SK-N-SH treated with all-trans-retinoic acid at 6 μM for 48 hours (cell line): ENCODE results near the gene ASTN1.

ENCODE experiments used
- ATAC-seq: fragments of 200-7000 bp; cut with Tn5 transposase; 3 replicates; pipeline ENCODE4 v1.9.1; 2020; ENCODE audit warnings: mild to moderate bottlenecking, moderate library complexity
- ARNTL ChIP-seq: fragments of 450-650 bp; formaldehyde crosslinking; IDR thresholded peaks from 2 replicates; pipeline ENCODE4 v1.5.0; 2020; ENCODE audit warnings: low read depth, mild to moderate bottlenecking, moderate library complexity, borderline replicate concordance
- BACH2 ChIP-seq: fragments of 250-450 bp; sonication (Bioruptor Pico); IDR thresholded peaks from 2 replicates; pipeline ENCODE4 v1.9.0; 2021; ENCODE audit warnings: mild to moderate bottlenecking, borderline replicate concordance
- CSRNP3 ChIP-seq: fragments of 250-450 bp; sonication (Bioruptor Pico); IDR thresholded peaks from 2 replicates; pipeline ENCODE4 v1.5.1; 2021; ENCODE audit warnings: mild to moderate bottlenecking, moderate library complexity
- ESRRG ChIP-seq: fragments of 250-450 bp; sonication (Bioruptor Pico); IDR thresholded peaks from 2 replicates; pipeline ENCODE4 v1.6.1; 2021; ENCODE audit warnings: mild to moderate bottlenecking
- GLIS3 ChIP-seq: fragments of 250-450 bp; sonication (Bioruptor Pico); IDR thresholded peaks from 2 replicates; pipeline ENCODE4 v1.5.0; 2020; ENCODE audit warnings: mild to moderate bottlenecking, moderate library complexity
- ISL1 ChIP-seq: fragments of 250-450 bp; sonication (Bioruptor Pico); IDR thresholded peaks from 2 replicates; pipeline ENCODE4 v2.1.2; 2022; ENCODE audit warnings: mild to moderate bottlenecking, moderate library complexity
- OSR1 ChIP-seq: fragments of 250-450 bp; sonication (Bioruptor Pico); IDR thresholded peaks from 2 replicates; pipeline ENCODE4 v1.8.0; 2022; ENCODE audit warnings: moderate library complexity, mild to moderate bottlenecking, inconsistent platforms
- PATZ1 ChIP-seq: fragments of 250-450 bp; sonication (Bioruptor Pico); IDR thresholded peaks from 2 replicates; pipeline ENCODE4 v1.8.0; 2020; ENCODE audit warnings: mild to moderate bottlenecking, moderate library complexity, borderline replicate concordance
- POU6F1 ChIP-seq: fragments of 250-450 bp; sonication (Bioruptor Pico); IDR thresholded peaks from 2 replicates; pipeline ENCODE4 v1.8.0; 2021; ENCODE audit warnings: low read depth, mild to moderate bottlenecking, moderate library complexity, borderline replicate concordance
- RARB ChIP-seq: fragments of 250-450 bp; sonication (Bioruptor Pico); IDR thresholded peaks from 2 replicates; pipeline ENCODE4 v1.8.0; 2021; ENCODE audit warnings: mild to moderate bottlenecking, moderate library complexity
- TCF4 ChIP-seq: fragments of 250-450 bp; sonication (Bioruptor Pico); IDR thresholded peaks from 2 replicates; pipeline ENCODE4 v1.8.0; 2021; ENCODE audit warnings: mild to moderate bottlenecking, moderate library complexity, borderline replicate concordance
- TOX ChIP-seq: fragments of 250-450 bp; sonication (Bioruptor Pico); IDR thresholded peaks from 2 replicates; pipeline ENCODE4 v1.8.0; 2021; ENCODE audit warnings: mild to moderate bottlenecking, moderate library complexity, borderline replicate concordance
- TSHZ2 ChIP-seq: fragments of 250-450 bp; sonication (Bioruptor Pico); IDR thresholded peaks from 2 replicates; pipeline ENCODE4 v1.5.0; 2020; ENCODE audit warnings: mild to moderate bottlenecking, moderate library complexity
- ZC3H10 ChIP-seq: fragments of 250-450 bp; sonication (Bioruptor Pico); IDR thresholded peaks from 2 replicates; pipeline ENCODE4 v1.5.1; 2021; ENCODE audit warnings: mild to moderate bottlenecking, moderate library complexity
- ZFP3 ChIP-seq: fragments of 250-450 bp; sonication (Bioruptor Pico); IDR thresholded peaks from 2 replicates; pipeline ENCODE4 v1.5.0; 2020; ENCODE audit warnings: mild to moderate bottlenecking, moderate library complexity
- ZFP30 ChIP-seq: fragments of 450-650 bp; formaldehyde crosslinking; IDR thresholded peaks from 2 replicates; pipeline ENCODE4 v1.5.0; 2022; ENCODE audit warnings: mild to moderate bottlenecking, moderate library complexity
- ZNF565 ChIP-seq: fragments of 450-650 bp; formaldehyde crosslinking; conservative IDR thresholded peaks from 2 replicates; pipeline ENCODE4 v1.5.0; 2020; ENCODE audit warnings: low read depth, mild to moderate bottlenecking, moderate library complexity
- ZNF70 ChIP-seq: fragments of 450-650 bp; formaldehyde crosslinking; IDR thresholded peaks from 2 replicates; pipeline ENCODE4 v1.5.0; 2020; ENCODE audit warnings: mild to moderate bottlenecking, moderate library complexity
- ZNF8 ChIP-seq: fragments of 450-650 bp; formaldehyde crosslinking; IDR thresholded peaks from 2 replicates; pipeline ENCODE4 v1.5.0; 2020; ENCODE audit warnings: mild to moderate bottlenecking, moderate library complexity

The ASTN1 gene

GRCh38 chr1:177164380-177165068 is at the start of gene ASTN1:
TSS of gene ASTN1 (minus strand) at chr1:177164712. CDS start at chr1:177164676, 36 bp downstream.
- TF ChIP-seq POU6F1 (CRISPR knock-in tag) (no peak), GLIS3 (CRISPR knock-in tag) (no peak), CSRNP3 (CRISPR knock-in tag) (no peak), ZFP30 (CRISPR knock-in tag) (no peak), PATZ1 (no peak), ARNTL (no peak), ZFP3 (CRISPR knock-in tag) (no peak), TCF4 (CRISPR knock-in tag) (no peak), RARB (CRISPR knock-in tag) (no peak)
- peak; percentile 51 for ATAC-seq

- ATAC-seq = no peak
- TF ChIP-seq ZNF8 (no peak), ISL1 (no peak), TOX (CRISPR knock-in tag) (no peak), POU6F1 (CRISPR knock-in tag) (no peak), TCF4 (CRISPR knock-in tag) (no peak), ESRRG (CRISPR knock-in tag) (no peak), BACH2 (CRISPR knock-in tag) (no peak), GLIS3 (CRISPR knock-in tag) (no peak), ZNF565 (no peak), ZC3H10 (CRISPR knock-in tag) (no peak), ARNTL (no peak), OSR1 (CRISPR knock-in tag) (no peak), PATZ1 (no peak), ZFP3 (CRISPR knock-in tag) (no peak), TSHZ2 (CRISPR knock-in tag) (no peak), ZFP30 (CRISPR knock-in tag) (no peak)
Observed at GRCh38 chr1:177211231-177211630, 46.7 kb upstream of the ASTN1 start.

- no peak for ATAC-seq
- TF ChIP-seq POU6F1 (CRISPR knock-in tag) (no peak), ZNF8 (no peak), TSHZ2 (CRISPR knock-in tag) (no peak), ESRRG (CRISPR knock-in tag) (no peak), ZNF70 (no peak)
Observed at GRCh38 chr1:177210071-177210470, 45.6 kb upstream of the ASTN1 start.
